ENCODE results near the gene TSPAN18. TPM values are rescaled to one million over a fixed set of nuclear protein-coding genes. Genes with fewer than 3 reads are reported as not detected.

The TSPAN18 gene
- total RNA-seq, 2 donors from 2014 or later, result 3.4 to 13.4 TPM

GRCh38 chr11:44689265-44689664 lies 37.5 kb upstream of the TSPAN18 start:
- no peak for DNase-seq
- Histone ChIP-seq H3K4me3 (no peak overlapping the region), H3K9me3 (no peaks in the 10 kb centered on the region), H3K27ac (no peak overlapping the region), H3K4me1 (no peaks in the 10 kb centered on the region), H3K9ac (ENCODE audit: low read depth in 2 of 2, low read length in 2 of 2) (no peak overlapping the region), H3K36me3 (no peaks in the 10 kb centered on the region), H3K27me3 (no peaks in the 10 kb centered on the region)
- intact Hi-C loops (cut with DNase I), result no loop called here
- TF ChIP-seq CTCF (IDR thresholded peaks at IDR 0.05), result no peak

GRCh38 chr11:44690651-44691050 lies 36.1 kb upstream of the TSPAN18 start:
- Histone ChIP-seq H3K27me3 (no peaks in the 10 kb centered on the region), H3K27ac (no peak overlapping the region), H3K4me1 (no peaks in the 10 kb centered on the region), H3K9me3 (no peaks in the 10 kb centered on the region), H3K4me3 (no peak overlapping the region), H3K9ac (ENCODE audit: low read depth in 2 of 2, low read length in 2 of 2) (no peak overlapping the region), H3K36me3 (no peaks in the 10 kb centered on the region)
- TF ChIP-seq CTCF (IDR thresholded peaks at IDR 0.05), result no peak
- intact Hi-C loops (cut with DNase I), result no loop called here
- DNase-seq, result no peak

GRCh38 chr11:44692460-44692859 lies 34.3 kb upstream of the TSPAN18 start:
- Histone ChIP-seq H3K9me3 (no peaks in the 10 kb centered on the region), H3K9ac (ENCODE audit: low read depth in 2 of 2, low read length in 2 of 2) (no peak overlapping the region), H3K4me1 (no peaks in the 10 kb centered on the region), H3K27ac (no peak overlapping the region), H3K36me3 (no peaks in the 10 kb centered on the region), H3K4me3 (no peak overlapping the region), H3K27me3 (no peaks in the 10 kb centered on the region)
- intact Hi-C loops (cut with DNase I), result no loop called here
- no peak for TF ChIP-seq CTCF (IDR thresholded peaks at IDR 0.05)
- DNase-seq, result no peak

- no peaks in the 10 kb centered on the region for H3K9me3 ChIP-seq
- DNase-seq, result no peak
- no peak overlapping the region for H3K4me3 ChIP-seq
- H3K4me1 ChIP-seq, result no peaks in the 10 kb centered on the region
- no peak overlapping the region for H3K27ac ChIP-seq
- intact Hi-C loops (cut with DNase I), result no loop called here
- TF ChIP-seq CTCF (IDR thresholded peaks at IDR 0.05), result no peak
- no peaks in the 10 kb centered on the region for H3K27me3 ChIP-seq
- H3K36me3 ChIP-seq, result no peaks in the 10 kb centered on the region
- no peak overlapping the region for H3K9ac ChIP-seq (ENCODE audit: low read depth in 2 of 2, low read length in 2 of 2)
Measured at GRCh38 chr11:44693654-44694119, 33.1 kb upstream of the TSPAN18 start.

- H3K27me3 ChIP-seq, result no peaks in the 10 kb centered on the region
- no peaks in the 10 kb centered on the region for H3K36me3 ChIP-seq
- no peaks in the 10 kb centered on the region for H3K9me3 ChIP-seq
- H3K4me3 ChIP-seq, result no peak overlapping the region
- H3K4me1 ChIP-seq, result no peaks in the 10 kb centered on the region
- DNase-seq, result no peak
- intact Hi-C loops (cut with DNase I), result no loop called here
- no peak overlapping the region for H3K27ac ChIP-seq
- TF ChIP-seq CTCF (IDR thresholded peaks at IDR 0.05), result no peak
- H3K9ac ChIP-seq (ENCODE audit: low read depth in 2 of 2, low read length in 2 of 2), result no peak overlapping the region
Measured at GRCh38 chr11:44694443-44694842, 32.3 kb upstream of the TSPAN18 start.

Measured in colonic mucosa (tissue), 4 donors.